ENCODE results near the gene SLC7A10.

The SLC7A10 gene

DNA sequence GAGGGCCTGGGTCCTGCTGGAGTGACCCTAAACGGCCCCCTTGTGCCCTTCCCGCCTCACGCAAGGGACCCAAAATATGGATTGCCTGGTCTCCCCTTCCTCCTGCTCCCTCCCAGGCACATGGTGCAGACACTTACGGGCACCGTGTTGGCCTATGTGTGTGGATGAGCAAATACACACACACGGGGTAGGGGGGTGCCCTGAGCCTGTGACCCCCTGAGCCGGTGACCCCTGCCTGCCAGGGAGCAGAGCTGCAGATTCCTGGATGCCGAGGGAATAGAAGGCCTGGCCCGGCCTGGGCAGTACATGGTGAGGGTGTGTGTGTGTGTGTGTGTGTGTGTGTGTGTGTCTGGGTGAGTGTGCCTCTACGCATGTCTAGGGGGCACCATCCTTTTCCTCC is 43.4 kb upstream of the SLC7A10 start:
- DNase-seq (ENCODE audit: low read depth), result no peak
- H3K4me3 ChIP-seq (ENCODE audit: low read depth, low read length), result no peak overlapping the region
- no peak for TF ChIP-seq CTCF (IDR thresholded peaks at IDR 0.05; ENCODE audit: low read depth, low read length, missing control alignments)

DNA sequence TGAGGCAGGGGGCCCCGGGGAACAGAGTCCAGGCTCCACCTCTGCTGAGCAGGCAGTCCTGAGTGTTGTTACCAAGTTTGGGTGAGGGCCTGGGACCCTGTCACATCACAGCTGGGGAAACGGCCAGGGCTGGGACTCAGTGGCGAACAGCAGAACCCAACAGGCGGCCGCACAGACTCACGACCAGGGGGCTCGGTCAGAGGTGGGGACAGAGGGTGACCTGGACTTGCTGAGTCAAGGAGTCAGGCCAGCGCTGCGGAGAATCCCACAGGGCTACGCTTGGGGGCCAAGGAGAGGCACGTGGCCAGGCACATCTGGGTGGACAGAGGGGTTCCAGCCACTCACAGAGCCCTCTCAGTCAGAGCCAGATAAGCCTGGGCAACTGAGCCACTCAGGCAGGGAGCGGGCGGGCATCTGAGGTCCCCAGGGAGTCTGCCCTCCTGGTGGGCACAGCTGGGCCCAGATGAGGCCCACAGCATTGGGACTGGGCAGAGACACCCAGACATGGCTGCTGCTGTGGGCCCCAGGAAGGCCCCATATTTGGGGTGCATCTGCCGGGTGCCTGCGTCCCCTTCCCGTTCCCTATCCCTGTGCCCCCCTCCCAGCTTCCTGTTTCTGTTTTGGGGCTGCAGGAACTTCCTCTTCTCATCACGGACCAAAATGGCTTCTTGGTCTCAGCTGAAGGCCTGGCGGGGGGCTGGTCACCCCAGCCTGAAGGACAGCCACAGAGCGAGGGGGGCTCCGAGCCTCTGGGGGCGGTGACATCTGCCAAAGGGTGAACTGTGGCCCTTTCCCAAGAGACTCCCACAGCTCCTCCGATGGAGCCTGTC is 42.7 kb upstream of the SLC7A10 start:
- no peak overlapping the region for H3K4me3 ChIP-seq (ENCODE audit: low read depth, low read length)
- no peak for TF ChIP-seq CTCF (IDR thresholded peaks at IDR 0.05; ENCODE audit: low read depth, low read length, missing control alignments)
- no peak for DNase-seq (ENCODE audit: low read depth)

DNA sequence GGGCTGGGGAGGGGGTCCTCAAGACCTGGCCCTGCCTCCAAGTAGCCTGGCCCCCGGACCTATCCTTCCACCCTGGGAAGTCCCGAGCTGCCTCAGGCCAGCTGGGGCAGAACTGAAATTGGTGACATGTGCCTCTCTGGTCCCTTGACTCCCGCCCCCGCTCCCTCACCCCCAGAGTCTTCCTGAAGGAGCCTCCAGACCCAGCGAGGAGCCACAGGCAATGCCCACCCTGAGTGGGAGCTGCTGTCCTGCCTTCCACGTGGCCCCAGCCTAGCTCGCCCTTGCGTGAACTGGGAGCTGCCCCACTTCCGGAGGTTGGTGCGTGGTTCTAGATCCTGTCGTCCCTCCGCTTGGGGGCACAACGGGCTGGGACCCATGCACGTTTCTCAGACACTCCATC is 42.1 kb upstream of the SLC7A10 start:
- H3K4me3 ChIP-seq (ENCODE audit: low read depth, low read length), result no peak overlapping the region
- DNase-seq (ENCODE audit: low read depth), result no peak
- TF ChIP-seq CTCF (IDR thresholded peaks at IDR 0.05; ENCODE audit: low read depth, low read length, missing control alignments), result no peak

- no peak for TF ChIP-seq CTCF (IDR thresholded peaks at IDR 0.05; ENCODE audit: low read depth, low read length, missing control alignments)
Observed at GRCh38 chr19:33266974-33267484, 41.4 kb upstream of the SLC7A10 start.

DNA sequence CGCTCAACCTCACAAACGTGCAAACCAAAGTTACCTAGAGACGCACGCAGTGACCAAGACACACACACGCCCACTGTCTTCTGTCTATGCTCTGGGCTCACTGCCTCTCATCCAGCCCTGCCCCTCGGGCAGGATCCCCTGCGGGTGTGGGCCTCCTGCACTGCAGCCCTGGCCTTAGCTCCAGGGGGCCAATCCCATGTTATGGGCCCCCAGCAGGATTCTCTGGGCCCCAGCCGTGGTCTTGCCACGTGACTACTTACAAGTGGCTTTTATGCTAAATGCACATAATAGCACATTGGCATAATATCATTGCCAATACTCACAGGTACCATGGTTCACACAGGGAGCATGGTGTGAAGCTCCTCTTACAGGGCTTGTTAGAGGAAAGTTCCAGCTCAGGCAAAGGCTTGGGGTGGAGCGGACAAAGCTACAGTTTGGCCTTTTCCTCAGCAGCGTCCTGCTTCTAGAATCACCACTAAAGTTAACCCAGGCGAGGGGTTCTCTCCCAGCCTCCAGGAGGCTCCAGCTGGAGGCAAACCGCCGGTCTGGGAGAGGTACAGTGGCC is 39.3 kb upstream of the SLC7A10 start:
- DNase-seq (ENCODE audit: low read depth), result no peak
- H3K4me3 ChIP-seq (ENCODE audit: low read depth, low read length), result no peak overlapping the region
- TF ChIP-seq CTCF (IDR thresholded peaks at IDR 0.05; ENCODE audit: low read depth, low read length, missing control alignments), result no peak

More at GRCh38 chr19:33266974-33267484, 41.4 kb upstream of the SLC7A10 start:
- no peak for DNase-seq (ENCODE audit: low read depth)
- H3K4me3 ChIP-seq (ENCODE audit: low read depth, low read length), result no peak overlapping the region

GRCh38 chr19:33263325-33264023 is 37.8 kb upstream of the SLC7A10 start:
- no peak for TF ChIP-seq CTCF (IDR thresholded peaks at IDR 0.05; ENCODE audit: low read depth, low read length, missing control alignments)
- DNase-seq (ENCODE audit: low read depth), result no peak
- H3K4me3 ChIP-seq (ENCODE audit: low read depth, low read length), result no peak overlapping the region
